ENCODE measurements around the gene DEPDC1B.

GRCh38 chr5:60632153-60632552 lies 67.8 kb downstream of the DEPDC1B start:
- TF ChIP-seq CTCF (IDR thresholded peaks at IDR 0.05) = no peak
- no peak for TF ChIP-seq EP300 (IDR thresholded peaks at IDR 0.05)
- no peak for TF ChIP-seq POLR2AphosphoS5 (IDR thresholded peaks at IDR 0.05)
- TF ChIP-seq POLR2A (IDR thresholded peaks at IDR 0.05) = no peak
